ENCODE measurements around the gene NECTIN3.
A peak's percentile ranks its signal among the peaks of the same experiment; 100 is the strongest.

The NECTIN3 gene, protein sequence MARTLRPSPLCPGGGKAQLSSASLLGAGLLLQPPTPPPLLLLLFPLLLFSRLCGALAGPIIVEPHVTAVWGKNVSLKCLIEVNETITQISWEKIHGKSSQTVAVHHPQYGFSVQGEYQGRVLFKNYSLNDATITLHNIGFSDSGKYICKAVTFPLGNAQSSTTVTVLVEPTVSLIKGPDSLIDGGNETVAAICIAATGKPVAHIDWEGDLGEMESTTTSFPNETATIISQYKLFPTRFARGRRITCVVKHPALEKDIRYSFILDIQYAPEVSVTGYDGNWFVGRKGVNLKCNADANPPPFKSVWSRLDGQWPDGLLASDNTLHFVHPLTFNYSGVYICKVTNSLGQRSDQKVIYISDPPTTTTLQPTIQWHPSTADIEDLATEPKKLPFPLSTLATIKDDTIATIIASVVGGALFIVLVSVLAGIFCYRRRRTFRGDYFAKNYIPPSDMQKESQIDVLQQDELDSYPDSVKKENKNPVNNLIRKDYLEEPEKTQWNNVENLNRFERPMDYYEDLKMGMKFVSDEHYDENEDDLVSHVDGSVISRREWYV

DNA sequence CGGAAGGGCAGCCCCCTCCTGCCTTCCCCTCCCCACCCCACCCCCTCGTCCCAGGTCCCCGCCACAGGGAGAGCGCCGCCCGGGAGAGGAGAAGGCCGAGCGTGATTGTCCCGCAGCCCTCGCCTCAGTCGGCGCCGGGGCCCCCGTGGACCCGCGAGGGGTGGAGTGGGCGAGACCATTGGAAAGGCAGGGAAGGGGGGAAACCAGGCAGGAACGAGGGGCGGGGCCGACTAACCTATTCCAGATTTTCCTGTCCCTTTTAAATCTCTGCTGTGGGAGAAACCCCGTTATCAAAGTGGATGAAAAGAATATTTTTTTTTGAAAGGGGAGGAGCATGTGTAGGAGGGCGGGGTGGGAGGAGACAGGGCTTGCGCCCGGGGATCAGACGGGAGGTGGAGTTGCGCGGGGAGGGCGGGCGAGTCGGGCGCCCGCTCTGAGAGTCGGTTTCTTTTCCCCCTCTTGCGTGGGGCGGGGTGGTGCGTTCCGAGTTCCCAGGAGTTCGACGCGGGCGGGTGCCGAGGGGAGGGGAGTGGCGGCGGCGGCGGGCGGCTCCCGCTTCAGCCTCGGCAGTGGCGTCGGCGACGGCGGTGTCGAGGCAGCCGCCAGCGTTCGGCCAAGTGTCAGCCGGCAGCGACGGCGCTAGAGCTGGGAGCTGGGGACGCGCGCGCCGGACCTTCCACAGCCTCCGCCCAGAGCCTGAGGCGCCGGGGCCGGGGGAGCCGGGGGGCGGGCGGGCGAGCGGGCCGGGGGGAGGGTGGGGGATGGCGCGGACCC, at the start of gene NECTIN3:
Gene NECTIN3, plus strand, starts transcription at position 560 of the 774 bp plus-strand sequence. Its CDS starts 202 bp downstream, at position 762.
- DNase-seq: peak; percentile 83 to 89

- no peak for DNase-seq
These were observed 43.7 kb upstream of the NECTIN3 start for GRCh38 chr3:111027868-111028267.

- DNase-seq: no peak
These were observed 40.1 kb upstream of the NECTIN3 start for GRCh38 chr3:111031538-111031937.

DNA sequence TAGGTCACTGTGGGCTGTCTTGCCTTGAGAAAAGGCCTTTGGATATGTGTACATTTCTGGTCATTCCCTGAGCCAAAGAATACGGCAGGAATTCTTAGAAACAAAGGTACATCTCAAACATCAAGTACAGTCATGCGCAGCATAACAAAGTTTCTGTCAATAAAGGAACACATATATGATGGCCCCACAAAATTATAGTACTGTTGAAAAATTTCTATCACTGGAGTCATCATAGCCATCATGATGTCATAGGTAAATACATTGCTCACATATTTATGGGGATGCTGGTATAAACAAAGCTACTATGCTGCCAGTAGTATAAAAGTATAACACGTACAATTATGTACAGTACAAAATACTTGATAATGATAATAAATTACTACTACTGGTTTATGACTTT, 38.9 kb upstream of the NECTIN3 start:
- DNase-seq: no peak

DNA sequence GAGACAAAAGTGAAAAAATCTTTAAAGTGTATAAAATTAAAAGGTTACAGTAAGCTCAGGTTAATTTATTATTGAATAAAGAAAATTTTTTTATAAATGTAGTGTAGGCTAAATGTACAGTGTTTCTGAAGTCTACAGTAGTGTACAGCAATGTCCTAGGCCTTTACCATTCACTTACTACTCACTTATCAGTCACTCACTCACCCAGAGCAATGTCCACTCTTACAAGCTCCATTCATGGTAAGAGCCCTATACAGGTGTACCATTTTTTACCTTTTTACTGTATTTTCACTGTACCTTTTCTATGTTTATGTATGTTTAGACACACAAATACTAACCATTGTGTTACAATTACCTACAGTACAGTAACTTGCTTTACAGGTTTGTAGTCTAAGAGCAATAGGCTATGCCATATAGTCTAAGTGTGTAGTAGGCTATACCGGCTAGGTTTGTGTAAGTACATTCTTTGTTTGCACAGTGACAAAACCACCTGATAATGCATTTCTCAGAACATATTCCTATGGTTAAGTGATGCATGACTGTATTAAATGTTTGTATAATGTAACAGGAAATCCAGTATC, 38.1 kb upstream of the NECTIN3 start:
- no peak for DNase-seq

GRCh38 chr3:111035316-111035715, 36.3 kb upstream of the NECTIN3 start:
- DNase-seq: no peak

- no peak for DNase-seq
These were observed 35.7 kb upstream of the NECTIN3 start for GRCh38 chr3:111035902-111036301.

DNA sequence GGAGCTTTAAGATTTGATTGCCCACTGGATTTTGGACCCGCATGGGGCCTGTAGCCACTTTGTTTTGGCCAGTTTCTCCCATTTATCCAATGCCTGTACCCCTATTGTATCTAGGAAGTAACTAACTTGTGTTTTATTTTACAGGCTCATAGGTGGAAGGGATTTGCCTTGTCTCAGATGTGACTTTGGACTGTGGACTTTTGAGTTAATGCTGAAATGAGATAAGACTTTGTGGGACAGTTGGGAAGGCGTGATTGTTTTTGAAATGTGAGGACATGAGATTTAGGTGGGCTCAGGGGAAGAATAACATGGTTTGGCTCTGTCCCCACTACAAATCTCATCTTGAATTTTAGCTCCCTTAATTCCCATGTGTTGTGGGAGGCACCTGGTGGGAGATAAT, 30.7 kb upstream of the NECTIN3 start:
- DNase-seq: no peak

- DNase-seq: no peak
These were observed 26.1 kb upstream of the NECTIN3 start for GRCh38 chr3:111045564-111045963.

- DNase-seq: no peak
These were observed 24.6 kb upstream of the NECTIN3 start for GRCh38 chr3:111047042-111047441.

DNA sequence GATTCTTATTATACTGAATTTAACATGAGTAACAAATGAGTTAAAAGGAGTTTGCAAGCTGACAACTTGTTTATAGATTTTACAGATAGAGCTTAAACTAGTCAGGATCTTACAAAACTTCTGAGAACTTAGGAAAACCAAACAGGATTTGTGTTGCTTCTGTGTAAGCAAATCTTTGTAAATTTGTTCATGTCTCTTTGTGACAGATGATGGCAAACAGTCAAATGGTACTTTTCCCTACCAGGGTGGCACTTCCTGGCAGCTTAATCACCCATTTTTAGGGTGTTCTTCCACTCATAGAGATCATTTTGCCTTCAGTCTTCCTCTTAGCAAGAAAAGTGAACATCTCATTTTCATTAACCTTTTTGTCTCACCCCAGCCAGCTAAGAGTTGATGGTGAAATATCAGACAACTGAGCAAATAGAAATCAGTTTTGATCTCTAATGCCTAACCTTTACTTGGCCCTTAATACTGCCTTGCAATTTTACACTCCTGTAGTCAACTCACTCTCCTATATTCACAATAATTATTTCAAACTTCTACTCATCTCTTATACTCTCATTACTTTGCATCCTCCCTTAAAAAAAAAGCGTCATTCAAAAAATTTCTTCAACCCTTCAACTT, 23.7 kb upstream of the NECTIN3 start:
- no peak for DNase-seq

GRCh38 chr3:111051354-111051753, 20.3 kb upstream of the NECTIN3 start:
- no peak for DNase-seq

DNA sequence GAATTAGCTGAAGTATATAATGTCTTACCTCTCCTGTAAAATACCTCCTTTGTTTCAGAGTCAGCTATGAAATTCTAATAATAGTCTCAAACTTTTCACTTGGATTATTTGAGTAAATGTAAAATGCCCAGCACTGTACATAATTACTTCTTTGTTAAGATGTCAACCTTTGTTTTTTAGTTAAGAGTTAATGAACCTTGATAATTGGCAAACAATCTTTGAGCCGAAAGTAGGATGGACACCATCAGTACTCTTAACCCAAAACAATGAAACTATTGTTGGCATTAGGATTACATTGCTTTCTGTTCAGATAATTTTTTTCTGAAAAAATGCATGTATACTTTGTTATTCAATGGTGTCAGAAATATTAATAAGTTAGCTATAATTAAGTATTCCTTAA, 3.0 kb upstream of the NECTIN3 start:
- no peak for DNase-seq

GRCh38 chr3:111069974-111070771, 1.4 kb upstream of the NECTIN3 start:
- DNase-seq: peak in 1 of 2 experiments; percentile 6

- peak; percentile 25 to 37 for DNase-seq
These were observed 802 bp upstream of the NECTIN3 start for GRCh38 chr3:111070772-111071256.

GRCh38 chr3:111072031-111072921, 660 bp downstream of the NECTIN3 start:
- DNase-seq: peak; percentile 27 to 47

- no peak for DNase-seq
These were observed 1.6 kb downstream of the NECTIN3 start for GRCh38 chr3:111073218-111073617.

DNA sequence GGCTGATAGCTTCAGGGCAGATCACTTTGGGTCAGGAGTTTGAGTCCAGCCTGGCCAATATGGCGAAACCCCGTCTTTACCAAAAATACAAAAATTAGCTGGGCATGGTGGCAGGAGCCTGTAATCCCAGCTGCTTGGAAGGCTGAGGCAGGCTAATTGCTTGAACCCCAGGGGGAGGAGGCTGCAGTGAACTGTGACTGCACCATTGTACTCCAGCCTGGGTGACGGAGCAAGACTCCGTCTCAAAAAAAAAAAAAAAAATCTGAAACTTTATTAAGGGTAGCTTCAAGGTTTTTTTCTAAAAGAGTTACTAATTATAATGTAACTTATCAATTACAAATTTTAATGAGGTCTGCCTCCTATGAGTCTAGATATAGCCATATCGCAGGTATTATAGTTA, 5.1 kb downstream of the NECTIN3 start:
- DNase-seq: no peak

GRCh38 chr3:111077369-111077768, 5.8 kb downstream of the NECTIN3 start:
- DNase-seq: no peak

DNA sequence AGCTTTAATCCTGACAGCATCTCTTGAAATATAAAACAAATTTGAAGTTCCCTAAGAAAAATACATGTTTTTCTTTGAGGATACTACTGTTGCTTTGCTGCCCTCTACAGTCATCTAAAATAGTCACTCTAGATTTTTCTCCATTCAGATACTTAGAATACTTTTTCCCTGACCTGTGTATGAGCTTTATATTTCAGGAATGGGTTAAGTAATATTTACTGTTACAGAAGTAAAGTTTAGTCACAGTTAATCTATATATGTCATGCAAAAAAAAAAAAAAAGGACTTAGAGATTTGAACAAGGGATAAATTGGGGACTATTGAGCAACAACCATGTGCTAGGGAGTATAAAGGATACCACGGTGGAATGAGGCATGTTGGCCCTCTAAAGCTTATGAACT, 8.8 kb downstream of the NECTIN3 start:
- DNase-seq: no peak

- DNase-seq: no peak
These were observed 9.5 kb downstream of the NECTIN3 start for GRCh38 chr3:111081008-111081545.

Measured in activated CD4-positive, alpha-beta T cell treated with anti-CD3 and anti-CD28 coated beads, Interleukin-2, amount 50 U/mL, for 48 hours (primary cell).